Measurements from ENCODE around the gene FOXC1. TPM values are rescaled to one million over a fixed set of nuclear protein-coding genes. Genes with fewer than 3 reads are reported as not detected.
A peak's percentile ranks its signal among the peaks of the same experiment; 100 is the strongest.

Gene FOXC1
- total and polyA plus RNA-seq, 2 of the 13 experiments (the other 11 are each of a cell fraction or from before 2014, with no cell fraction given): 0.44 to 0.55 TPM

DNA sequence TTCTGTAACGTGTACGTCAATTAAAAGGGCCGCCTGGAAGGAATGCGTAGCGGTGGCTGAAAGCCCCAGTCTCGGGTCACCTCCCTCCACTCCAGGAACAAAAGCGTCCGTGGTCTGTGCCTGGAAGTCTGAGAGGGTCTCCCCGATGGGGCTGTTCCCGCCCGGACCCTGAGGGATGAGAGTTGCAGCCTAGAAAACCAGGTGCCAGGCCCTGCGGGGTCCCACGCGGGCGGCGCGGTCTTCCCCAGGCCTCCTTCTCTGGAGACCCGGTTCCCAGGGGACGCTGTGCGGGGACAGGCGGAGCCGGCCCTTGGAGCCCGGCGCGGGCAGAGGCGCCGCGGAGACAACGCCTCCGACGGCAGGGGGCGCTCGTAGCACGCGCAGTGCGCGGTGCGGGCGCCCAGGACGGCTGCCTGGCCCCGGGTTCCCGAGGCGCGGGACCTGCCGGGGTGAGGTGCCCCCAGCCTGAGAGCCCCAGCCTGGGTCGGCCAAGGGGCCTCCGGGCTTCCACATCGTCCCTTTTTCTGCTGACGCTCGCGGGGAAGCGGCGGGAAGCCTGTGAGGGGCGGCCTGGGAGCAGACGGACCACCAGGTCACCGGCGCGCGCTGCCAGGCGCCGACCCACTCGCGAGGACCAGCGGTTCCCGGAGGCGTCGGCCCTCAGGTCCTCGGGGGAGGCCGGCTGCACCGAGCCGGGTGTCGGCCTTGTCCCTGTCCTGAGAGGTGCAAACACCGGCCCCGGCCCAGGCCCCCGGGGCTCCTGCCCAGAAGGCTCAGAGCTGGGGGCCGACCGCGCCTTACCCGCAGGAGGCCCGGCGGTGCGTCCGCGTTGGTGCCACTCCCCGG is 5.3 kb upstream of the FOXC1 start (continued):
- TF ChIP-seq CBFB (CRISPR knock-in tag; IDR thresholded peaks at IDR 0.05) (peak; percentile 39), ZNF264 (CRISPR knock-in tag; IDR thresholded peaks at IDR 0.05) (no peak), HOXA3 (CRISPR knock-in tag; IDR thresholded peaks at IDR 0.05) (peak; percentile 32; the same call in 1 of the 2 replicates), ZNF674 (CRISPR knock-in tag; IDR thresholded peaks at IDR 0.05; ENCODE audit: low read depth) (no peak), HES4 (CRISPR knock-in tag; IDR thresholded peaks at IDR 0.05; ENCODE audit: borderline replicate concordance) (peak; percentile 54; the same call in 1 of the 2 replicates), ZNF629 (CRISPR knock-in tag; conservative IDR thresholded peaks at IDR 0.05) (no peak), ZNF121 (CRISPR knock-in tag; IDR thresholded peaks at IDR 0.05) (0 out of 2 replicates have a peak, but pooled peaks have one; percentile 55), ZNF737 (CRISPR knock-in tag; IDR thresholded peaks at IDR 0.05; ENCODE audit: borderline replicate concordance) (no peak), ZNF496 (CRISPR knock-in tag; IDR thresholded peaks at IDR 0.05; ENCODE audit: insufficient replicate concordance) (no peak), PCBP1 (IDR thresholded peaks at IDR 0.05; ENCODE audit: borderline replicate concordance, low read depth, low read length) (0 out of 2 replicates have a peak, but pooled peaks have one; percentile 8), KDM6A (CRISPR knock-in tag; IDR thresholded peaks at IDR 0.05; ENCODE audit: low read depth) (no peak), ZNF292 (CRISPR knock-in tag; IDR thresholded peaks at IDR 0.05; ENCODE audit: borderline replicate concordance, low read depth) (no peak), KAT2B (IDR thresholded peaks at IDR 0.05; ENCODE audit: borderline replicate concordance, low read depth, low read length) (no peak), ASH2L (IDR thresholded peaks at IDR 0.05; ENCODE audit: insufficient read length, low read depth, low read length) (no peak), ZFP41 (CRISPR knock-in tag; IDR thresholded peaks at IDR 0.05; ENCODE audit: borderline replicate concordance) (no peak), SALL2 (CRISPR knock-in tag; IDR thresholded peaks at IDR 0.05) (no peak)
- TF ChIP-seq, protein P1, sequence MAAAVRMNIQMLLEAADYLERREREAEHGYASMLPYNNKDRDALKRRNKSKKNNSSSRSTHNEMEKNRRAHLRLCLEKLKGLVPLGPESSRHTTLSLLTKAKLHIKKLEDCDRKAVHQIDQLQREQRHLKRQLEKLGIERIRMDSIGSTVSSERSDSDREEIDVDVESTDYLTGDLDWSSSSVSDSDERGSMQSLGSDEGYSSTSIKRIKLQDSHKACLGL (CRISPR knock-in tag; IDR thresholded peaks at IDR 0.05): 0 out of 2 replicates have a peak, but pooled peaks have one; percentile 23
- TF ChIP-seq, protein P2, sequence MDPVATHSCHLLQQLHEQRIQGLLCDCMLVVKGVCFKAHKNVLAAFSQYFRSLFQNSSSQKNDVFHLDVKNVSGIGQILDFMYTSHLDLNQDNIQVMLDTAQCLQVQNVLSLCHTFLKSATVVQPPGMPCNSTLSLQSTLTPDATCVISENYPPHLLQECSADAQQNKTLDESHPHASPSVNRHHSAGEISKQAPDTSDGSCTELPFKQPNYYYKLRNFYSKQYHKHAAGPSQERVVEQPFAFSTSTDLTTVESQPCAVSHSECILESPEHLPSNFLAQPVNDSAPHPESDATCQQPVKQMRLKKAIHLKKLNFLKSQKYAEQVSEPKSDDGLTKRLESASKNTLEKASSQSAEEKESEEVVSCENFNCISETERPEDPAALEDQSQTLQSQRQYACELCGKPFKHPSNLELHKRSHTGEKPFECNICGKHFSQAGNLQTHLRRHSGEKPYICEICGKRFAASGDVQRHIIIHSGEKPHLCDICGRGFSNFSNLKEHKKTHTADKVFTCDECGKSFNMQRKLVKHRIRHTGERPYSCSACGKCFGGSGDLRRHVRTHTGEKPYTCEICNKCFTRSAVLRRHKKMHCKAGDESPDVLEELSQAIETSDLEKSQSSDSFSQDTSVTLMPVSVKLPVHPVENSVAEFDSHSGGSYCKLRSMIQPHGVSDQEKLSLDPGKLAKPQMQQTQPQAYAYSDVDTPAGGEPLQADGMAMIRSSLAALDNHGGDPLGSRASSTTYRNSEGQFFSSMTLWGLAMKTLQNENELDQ (CRISPR knock-in tag; IDR thresholded peaks at IDR 0.05; ENCODE audit: borderline replicate concordance): no peak
- TF ChIP-seq, protein P3, sequence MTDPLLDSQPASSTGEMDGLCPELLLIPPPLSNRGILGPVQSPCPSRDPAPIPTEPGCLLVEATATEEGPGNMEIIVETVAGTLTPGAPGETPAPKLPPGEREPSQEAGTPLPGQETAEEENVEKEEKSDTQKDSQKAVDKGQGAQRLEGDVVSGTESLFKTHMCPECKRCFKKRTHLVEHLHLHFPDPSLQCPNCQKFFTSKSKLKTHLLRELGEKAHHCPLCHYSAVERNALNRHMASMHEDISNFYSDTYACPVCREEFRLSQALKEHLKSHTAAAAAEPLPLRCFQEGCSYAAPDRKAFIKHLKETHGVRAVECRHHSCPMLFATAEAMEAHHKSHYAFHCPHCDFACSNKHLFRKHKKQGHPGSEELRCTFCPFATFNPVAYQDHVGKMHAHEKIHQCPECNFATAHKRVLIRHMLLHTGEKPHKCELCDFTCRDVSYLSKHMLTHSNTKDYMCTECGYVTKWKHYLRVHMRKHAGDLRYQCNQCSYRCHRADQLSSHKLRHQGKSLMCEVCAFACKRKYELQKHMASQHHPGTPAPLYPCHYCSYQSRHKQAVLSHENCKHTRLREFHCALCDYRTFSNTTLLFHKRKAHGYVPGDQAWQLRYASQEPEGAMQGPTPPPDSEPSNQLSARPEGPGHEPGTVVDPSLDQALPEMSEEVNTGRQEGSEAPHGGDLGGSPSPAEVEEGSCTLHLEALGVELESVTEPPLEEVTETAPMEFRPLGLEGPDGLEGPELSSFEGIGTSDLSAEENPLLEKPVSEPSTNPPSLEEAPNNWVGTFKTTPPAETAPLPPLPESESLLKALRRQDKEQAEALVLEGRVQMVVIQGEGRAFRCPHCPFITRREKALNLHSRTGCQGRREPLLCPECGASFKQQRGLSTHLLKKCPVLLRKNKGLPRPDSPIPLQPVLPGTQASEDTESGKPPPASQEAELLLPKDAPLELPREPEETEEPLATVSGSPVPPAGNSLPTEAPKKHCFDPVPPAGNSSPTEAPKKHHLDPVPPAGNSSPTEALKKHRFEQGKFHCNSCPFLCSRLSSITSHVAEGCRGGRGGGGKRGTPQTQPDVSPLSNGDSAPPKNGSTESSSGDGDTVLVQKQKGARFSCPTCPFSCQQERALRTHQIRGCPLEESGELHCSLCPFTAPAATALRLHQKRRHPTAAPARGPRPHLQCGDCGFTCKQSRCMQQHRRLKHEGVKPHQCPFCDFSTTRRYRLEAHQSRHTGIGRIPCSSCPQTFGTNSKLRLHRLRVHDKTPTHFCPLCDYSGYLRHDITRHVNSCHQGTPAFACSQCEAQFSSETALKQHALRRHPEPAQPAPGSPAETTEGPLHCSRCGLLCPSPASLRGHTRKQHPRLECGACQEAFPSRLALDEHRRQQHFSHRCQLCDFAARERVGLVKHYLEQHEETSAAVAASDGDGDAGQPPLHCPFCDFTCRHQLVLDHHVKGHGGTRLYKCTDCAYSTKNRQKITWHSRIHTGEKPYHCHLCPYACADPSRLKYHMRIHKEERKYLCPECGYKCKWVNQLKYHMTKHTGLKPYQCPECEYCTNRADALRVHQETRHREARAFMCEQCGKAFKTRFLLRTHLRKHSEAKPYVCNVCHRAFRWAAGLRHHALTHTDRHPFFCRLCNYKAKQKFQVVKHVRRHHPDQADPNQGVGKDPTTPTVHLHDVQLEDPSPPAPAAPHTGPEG (CRISPR knock-in tag; IDR thresholded peaks at IDR 0.05): peak; percentile 34; the same call in 1 of the 2 replicates

All from HepG2 (cell line).